ENCODE measurements around the gene GRIK4. TPM values are rescaled to one million over a fixed set of nuclear protein-coding genes. Genes with fewer than 3 reads are reported as not detected.

Gene GRIK4
- total RNA-seq, 2 donors from 2014 or later, result 0.05 to 1.7 TPM

DNA sequence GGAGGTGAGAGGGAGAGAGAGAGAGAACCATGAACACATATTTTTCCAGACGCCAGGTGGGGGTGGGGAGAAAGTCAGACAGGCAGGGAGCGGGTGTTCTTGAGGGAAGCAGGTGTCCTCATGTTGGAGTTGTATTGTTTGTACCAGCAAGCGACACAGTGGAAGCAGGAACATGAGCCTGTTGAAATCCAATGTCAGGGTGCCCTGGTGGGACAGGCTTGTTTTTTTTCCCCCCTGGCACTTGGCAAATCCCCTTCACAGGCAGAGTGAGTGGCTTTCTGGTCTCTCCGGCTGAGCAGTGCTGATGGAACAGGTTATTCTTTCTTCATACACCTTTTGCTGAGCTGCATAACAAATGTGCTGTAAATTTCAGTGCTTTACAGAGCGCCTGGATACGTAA, 125.6 kb downstream of the GRIK4 start:
- no peaks in the 10 kb centered on the region for H3K36me3 ChIP-seq
- H3K9me3 ChIP-seq, result no peaks in the 10 kb centered on the region
- H3K4me3 ChIP-seq, result no peak overlapping the region
- H3K27ac ChIP-seq, result no peak overlapping the region
- TF ChIP-seq POLR2A (IDR thresholded peaks at IDR 0.05) (no peak), POLR2AphosphoS5 (IDR thresholded peaks at IDR 0.05) (no peak)
- TF ChIP-seq, protein P1, sequence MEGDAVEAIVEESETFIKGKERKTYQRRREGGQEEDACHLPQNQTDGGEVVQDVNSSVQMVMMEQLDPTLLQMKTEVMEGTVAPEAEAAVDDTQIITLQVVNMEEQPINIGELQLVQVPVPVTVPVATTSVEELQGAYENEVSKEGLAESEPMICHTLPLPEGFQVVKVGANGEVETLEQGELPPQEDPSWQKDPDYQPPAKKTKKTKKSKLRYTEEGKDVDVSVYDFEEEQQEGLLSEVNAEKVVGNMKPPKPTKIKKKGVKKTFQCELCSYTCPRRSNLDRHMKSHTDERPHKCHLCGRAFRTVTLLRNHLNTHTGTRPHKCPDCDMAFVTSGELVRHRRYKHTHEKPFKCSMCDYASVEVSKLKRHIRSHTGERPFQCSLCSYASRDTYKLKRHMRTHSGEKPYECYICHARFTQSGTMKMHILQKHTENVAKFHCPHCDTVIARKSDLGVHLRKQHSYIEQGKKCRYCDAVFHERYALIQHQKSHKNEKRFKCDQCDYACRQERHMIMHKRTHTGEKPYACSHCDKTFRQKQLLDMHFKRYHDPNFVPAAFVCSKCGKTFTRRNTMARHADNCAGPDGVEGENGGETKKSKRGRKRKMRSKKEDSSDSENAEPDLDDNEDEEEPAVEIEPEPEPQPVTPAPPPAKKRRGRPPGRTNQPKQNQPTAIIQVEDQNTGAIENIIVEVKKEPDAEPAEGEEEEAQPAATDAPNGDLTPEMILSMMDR (IDR thresholded peaks at IDR 0.05), result no peak
- WGBS, result 64% methylated on average over 6 of the region's 6 CpGs
- no peaks in the 10 kb centered on the region for H3K27me3 ChIP-seq (replicated peaks; ENCODE audit: insufficient read depth)
- H3K4me1 ChIP-seq (replicated peaks), result no peaks in the 10 kb centered on the region
- no peak for DNase-seq (ENCODE audit: low spot score)
- intact Hi-C loops (cut with DNase I), result no loop called here

DNA sequence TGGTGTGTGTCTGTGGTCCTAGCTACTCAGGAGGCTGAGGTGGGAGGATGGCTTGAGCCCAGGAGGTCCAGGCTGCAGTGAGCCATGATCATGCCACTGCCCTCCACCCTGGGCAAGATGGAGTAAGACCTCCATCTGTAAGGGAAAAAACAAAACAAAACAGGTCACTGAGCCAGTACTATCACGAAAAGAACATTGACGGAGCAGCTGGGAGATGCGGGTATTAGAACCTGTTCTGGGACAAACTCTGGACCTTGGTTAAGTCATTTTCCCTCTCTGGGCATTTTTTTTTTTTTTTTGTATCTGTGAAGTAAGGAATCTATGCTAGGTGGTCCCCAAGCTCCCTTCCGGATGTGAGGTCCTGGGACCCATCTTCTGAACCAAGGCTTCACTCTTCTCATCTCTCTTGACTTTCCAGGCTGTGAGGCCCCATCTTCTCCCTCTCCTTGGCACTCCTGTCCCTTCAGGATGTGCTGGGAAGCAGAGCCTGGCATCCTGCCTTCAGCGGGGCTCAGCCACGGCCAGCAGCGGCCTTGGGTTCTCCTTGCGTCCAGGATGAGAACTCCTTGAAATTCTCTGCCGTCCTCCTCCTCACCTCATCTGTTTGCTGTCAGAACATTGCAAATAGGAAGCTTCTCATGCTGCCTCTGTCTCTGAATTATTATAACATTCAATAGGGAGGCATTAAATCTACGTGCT, 130.8 kb downstream of the GRIK4 start:
- no peaks in the 10 kb centered on the region for H3K4me1 ChIP-seq (replicated peaks)
- H3K27me3 ChIP-seq (replicated peaks; ENCODE audit: insufficient read depth), result no peaks in the 10 kb centered on the region
- no peaks in the 10 kb centered on the region for H3K36me3 ChIP-seq
- no peak for DNase-seq (ENCODE audit: low spot score)
- WGBS, result 66% methylated on average over 10 of the region's 10 CpGs
- intact Hi-C loops (cut with DNase I), result no loop called here
- no peak overlapping the region for H3K4me3 ChIP-seq
- TF ChIP-seq POLR2A (IDR thresholded peaks at IDR 0.05) (no peak), POLR2AphosphoS5 (IDR thresholded peaks at IDR 0.05) (no peak)
- TF ChIP-seq, protein P1 (IDR thresholded peaks at IDR 0.05), result no peak
- no peak overlapping the region for H3K27ac ChIP-seq
- H3K9me3 ChIP-seq, result no peaks in the 10 kb centered on the region

DNA sequence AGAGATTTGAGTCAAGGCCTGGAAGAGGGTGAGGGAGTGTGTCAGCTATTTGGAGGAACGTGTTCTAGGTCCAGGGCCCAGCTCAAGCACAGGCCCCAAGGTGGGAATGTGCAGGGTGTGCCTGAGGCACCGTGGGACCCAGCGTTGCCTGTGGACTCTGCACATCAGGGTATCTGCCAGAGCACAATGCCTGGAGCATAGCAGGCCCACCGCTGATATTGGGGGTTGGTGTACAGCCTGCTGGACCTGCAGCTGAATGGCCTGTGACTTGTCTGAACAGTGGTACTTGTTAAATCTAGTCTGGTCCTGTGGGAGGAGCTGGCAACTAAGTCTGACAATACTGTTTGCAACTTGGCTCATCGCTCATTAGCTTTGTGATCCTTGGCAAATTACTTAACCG, 131.7 kb downstream of the GRIK4 start:
- intact Hi-C loops (cut with DNase I), result no loop called here
- Histone ChIP-seq H3K27ac (no peak overlapping the region), H3K4me3 (no peak overlapping the region), H3K36me3 (no peaks in the 10 kb centered on the region), H3K9me3 (no peaks in the 10 kb centered on the region), H3K27me3 (replicated peaks; ENCODE audit: insufficient read depth) (no peaks in the 10 kb centered on the region), H3K4me1 (replicated peaks) (no peaks in the 10 kb centered on the region)
- no peak for DNase-seq (ENCODE audit: low spot score)
- TF ChIP-seq, protein P1 (IDR thresholded peaks at IDR 0.05), result no peak
- TF ChIP-seq POLR2A (IDR thresholded peaks at IDR 0.05) (no peak), POLR2AphosphoS5 (IDR thresholded peaks at IDR 0.05) (no peak)
- 36% methylated on average over 6 of the region's 6 CpGs for WGBS

DNA sequence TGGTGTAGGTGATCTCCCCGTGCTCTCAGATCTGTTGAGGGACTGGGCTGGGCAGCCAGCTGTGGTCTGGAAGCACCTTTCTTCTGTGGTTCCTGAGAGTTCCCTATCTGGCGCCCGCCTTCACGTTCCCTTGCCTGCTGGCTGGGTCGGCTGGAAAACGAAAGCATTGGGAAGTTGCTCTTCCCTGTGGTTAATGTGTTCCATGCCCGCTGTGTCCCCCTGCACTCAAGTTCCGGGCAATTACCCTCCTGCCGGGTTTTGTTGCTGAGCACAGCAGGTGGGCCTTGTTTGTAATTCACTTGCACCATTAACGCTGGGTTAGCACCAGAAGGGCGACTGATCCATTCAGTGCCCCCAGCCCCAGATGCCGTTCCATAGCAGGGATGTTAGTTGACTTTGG, 134.1 kb downstream of the GRIK4 start:
- no peak overlapping the region for H3K4me3 ChIP-seq
- H3K36me3 ChIP-seq, result no peaks in the 10 kb centered on the region
- 61% methylated on average over 12 of the region's 12 CpGs for WGBS
- intact Hi-C loops (cut with DNase I), result no loop called here
- no peaks in the 10 kb centered on the region for H3K4me1 ChIP-seq (replicated peaks)
- no peaks in the 10 kb centered on the region for H3K9me3 ChIP-seq
- DNase-seq (ENCODE audit: low spot score), result no peak
- TF ChIP-seq POLR2AphosphoS5 (IDR thresholded peaks at IDR 0.05) (no peak), POLR2A (IDR thresholded peaks at IDR 0.05) (no peak)
- TF ChIP-seq, protein P1 (IDR thresholded peaks at IDR 0.05), result no peak
- H3K27ac ChIP-seq, result no peak overlapping the region
- no peaks in the 10 kb centered on the region for H3K27me3 ChIP-seq (replicated peaks; ENCODE audit: insufficient read depth)

DNA sequence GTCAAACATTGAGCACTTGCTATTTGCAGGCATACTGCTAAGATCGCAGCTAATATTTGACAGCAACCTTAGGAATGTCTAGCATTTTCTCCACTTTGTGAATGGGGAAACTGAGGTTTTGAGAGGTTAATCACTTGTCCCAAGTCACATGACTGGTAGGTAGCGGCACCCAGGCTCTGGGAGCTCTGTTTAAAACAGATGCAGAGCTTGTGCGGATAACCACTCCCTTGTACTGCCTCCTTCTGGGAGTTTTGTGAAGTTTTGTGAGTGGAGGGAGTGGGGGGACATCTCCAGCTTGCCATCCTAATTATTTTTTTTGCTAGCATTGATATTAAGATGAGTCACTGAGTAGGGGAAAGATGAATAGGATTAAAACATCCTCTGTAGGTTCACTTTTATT, 134.7 kb downstream of the GRIK4 start:
- Histone ChIP-seq H3K4me1 (replicated peaks) (no peaks in the 10 kb centered on the region), H3K27me3 (replicated peaks; ENCODE audit: insufficient read depth) (no peaks in the 10 kb centered on the region), H3K4me3 (no peak overlapping the region), H3K36me3 (no peaks in the 10 kb centered on the region), H3K9me3 (no peaks in the 10 kb centered on the region), H3K27ac (no peak overlapping the region)
- TF ChIP-seq POLR2AphosphoS5 (IDR thresholded peaks at IDR 0.05) (no peak), POLR2A (IDR thresholded peaks at IDR 0.05) (no peak)
- TF ChIP-seq, protein P1 (IDR thresholded peaks at IDR 0.05), result no peak
- 94% methylated on average over 3 of the region's 3 CpGs for WGBS
- intact Hi-C loops (cut with DNase I), result no loop called here
- no peak for DNase-seq (ENCODE audit: low spot score)
